ENCODE results near the gene NLRC5.

DNA sequence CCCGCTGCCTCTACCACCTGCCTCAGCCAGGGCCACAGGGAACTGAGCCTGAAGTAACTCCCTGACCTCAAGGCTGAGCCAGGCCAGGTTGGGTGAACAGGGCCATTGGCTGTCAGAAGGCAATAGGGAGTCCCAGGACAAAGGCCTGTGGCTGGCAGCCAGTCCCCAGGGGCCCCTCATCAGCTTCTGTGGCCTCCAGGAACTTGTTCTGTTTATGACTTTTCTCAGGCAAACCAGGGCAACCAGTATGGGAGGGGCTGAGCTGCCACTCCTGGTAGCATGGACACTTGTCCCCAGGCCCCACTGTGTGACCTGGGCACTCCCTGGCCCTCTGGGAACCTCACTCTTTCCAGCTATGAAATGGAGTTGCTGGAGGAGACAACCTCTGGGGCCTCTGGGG is 143.1 kb downstream of the NLRC5 start:
- no peak for TF ChIP-seq GATA2 (IDR thresholded peaks at IDR 0.05; ENCODE audit: low read depth, low read length)
- no peak for TF ChIP-seq GATA3 (IDR thresholded peaks at IDR 0.05; ENCODE audit: low read depth, low read length)

Measured in SH-SY5Y (cell line).